ENCODE measurements around the gene ARG2. TPM values are rescaled to one million over a fixed set of nuclear protein-coding genes. Genes with fewer than 3 reads are reported as not detected.

ARG2 gene
- total RNA-seq, 1 donor from 2014 or later = 113 TPM

GRCh38 chr14:67666750-67667449 lies 47.2 kb downstream of the ARG2 start:
- Histone ChIP-seq H3K4me3 (ENCODE audit: low read depth, low read length) (no peak overlapping the region), H3K36me3 (ENCODE audit: control insufficient read depth, insufficient read depth, low read length) (no peaks in the 10 kb centered on the region), H3K27me3 (ENCODE audit: control insufficient read depth, insufficient read depth, low read length) (no peaks in the 10 kb centered on the region)
- peak; percentile 63 for TF ChIP-seq CTCF (IDR thresholded peaks at IDR 0.05; ENCODE audit: insufficient read depth, low read length, severe bottlenecking)
- DNase-seq (ENCODE audit: low read depth) (peak; percentile 67), FAIRE-seq (peak; percentile 28)

- TF ChIP-seq CTCF (IDR thresholded peaks at IDR 0.05; ENCODE audit: insufficient read depth, low read length, severe bottlenecking) = no peak
- no peak for DNase-seq (ENCODE audit: low read depth)
- no peak overlapping the region for H3K4me3 ChIP-seq (ENCODE audit: low read depth, low read length)
- FAIRE-seq = no peak
- H3K27me3 ChIP-seq (ENCODE audit: control insufficient read depth, insufficient read depth, low read length) = no peaks in the 10 kb centered on the region
- peaks cover 2% of the 10 kb centered on the region for H3K36me3 ChIP-seq (ENCODE audit: control insufficient read depth, insufficient read depth, low read length)
Observed at GRCh38 chr14:67668559-67668958, 48.8 kb downstream of the ARG2 start.

- Histone ChIP-seq H3K36me3 (ENCODE audit: control insufficient read depth, insufficient read depth, low read length) (peaks cover 8% of the 10 kb centered on the region), H3K27me3 (ENCODE audit: control insufficient read depth, insufficient read depth, low read length) (no peaks in the 10 kb centered on the region), H3K4me3 (ENCODE audit: low read depth, low read length) (peak overlapping the region; percentile 80)
- TF ChIP-seq CTCF (IDR thresholded peaks at IDR 0.05; ENCODE audit: insufficient read depth, low read length, severe bottlenecking) = no peak
- DNase-seq (ENCODE audit: low read depth) (peak; percentile 37), FAIRE-seq (no peak)
Observed at GRCh38 chr14:67673451-67673850, 53.7 kb downstream of the ARG2 start.

- Histone ChIP-seq H3K4me3 (ENCODE audit: low read depth, low read length) (peak overlapping the region; percentile 80), H3K27me3 (ENCODE audit: control insufficient read depth, insufficient read depth, low read length) (no peaks in the 10 kb centered on the region), H3K36me3 (ENCODE audit: control insufficient read depth, insufficient read depth, low read length) (peaks cover 8% of the 10 kb centered on the region)
- DNase-seq (ENCODE audit: low read depth) = peak; percentile 47
- no peak for TF ChIP-seq CTCF (IDR thresholded peaks at IDR 0.05; ENCODE audit: insufficient read depth, low read length, severe bottlenecking)
- FAIRE-seq = no peak
Observed at GRCh38 chr14:67674139-67674479, 54.4 kb downstream of the ARG2 start.

GRCh38 chr14:67674480-67675218 lies 54.9 kb downstream of the ARG2 start, which contains the start of gene VTI1B:
Gene VTI1B, minus strand, starts transcription at chr14:67674632. Its CDS starts 143 bp downstream, at chr14:67674489.
- no peaks in the 10 kb centered on the region for H3K27me3 ChIP-seq (ENCODE audit: control insufficient read depth, insufficient read depth, low read length)
- no peak for FAIRE-seq
- peak within 1 kb of the TSS; percentile 80 for H3K4me3 ChIP-seq (ENCODE audit: low read depth, low read length)
- peak; percentile 21 for TF ChIP-seq CTCF (IDR thresholded peaks at IDR 0.05; ENCODE audit: insufficient read depth, low read length, severe bottlenecking)
- DNase-seq (ENCODE audit: low read depth) = peak; percentile 42
- H3K36me3 ChIP-seq (ENCODE audit: control insufficient read depth, insufficient read depth, low read length) = peaks cover 8% of the 10 kb centered on the region
